DMS79 treated with DMSO at 0.1 percent for 48 hours (cell line): ENCODE measurements around the gene CFAP45.
"Not testable (repeated sequence)": the region's sequence is repeated elsewhere in the genome, so short reads cannot be mapped to it uniquely, and the experiment has no call there.

ENCODE experiments used
- DNase-seq: peaks from one replicate; lab custom pipeline; 2025; lab: John Stamatoyannopoulos, UW

The CFAP45 gene

GRCh38 chr1:159900755-159901360 lies 893 bp upstream of the CFAP45 start:
- no peak for DNase-seq

GRCh38 chr1:159899634-159900033 lies 331 bp downstream of the CFAP45 start:
- not testable (repeated sequence) for DNase-seq

- no peak for DNase-seq
Observed at GRCh38 chr1:159898527-159898926, 1.4 kb downstream of the CFAP45 start.

GRCh38 chr1:159897962-159898361 lies 2.0 kb downstream of the CFAP45 start:
- DNase-seq: no peak

- DNase-seq: no peak
Observed at GRCh38 chr1:159896546-159896930, 3.4 kb downstream of the CFAP45 start.

- DNase-seq: no peak
Observed at GRCh38 chr1:159895836-159896545, 4.0 kb downstream of the CFAP45 start.

GRCh38 chr1:159895286-159895685 lies 4.7 kb downstream of the CFAP45 start:
- no peak for DNase-seq

- DNase-seq: no peak
Observed at GRCh38 chr1:159892944-159893343, 7.0 kb downstream of the CFAP45 start.

- DNase-seq: peak; percentile 71
Observed at GRCh38 chr1:159891275-159892157, 8.4 kb downstream of the CFAP45 start.

- DNase-seq: no peak
Observed at GRCh38 chr1:159890390-159890789, 9.6 kb downstream of the CFAP45 start.

- no peak for DNase-seq
Observed at GRCh38 chr1:159889821-159890252, 10.1 kb downstream of the CFAP45 start.

GRCh38 chr1:159889202-159889601 lies 10.8 kb downstream of the CFAP45 start:
- no peak for DNase-seq

- no peak for DNase-seq
Observed at GRCh38 chr1:159884296-159884695, 15.7 kb downstream of the CFAP45 start.

- no peak for DNase-seq
Observed at GRCh38 chr1:159883134-159883533, 16.8 kb downstream of the CFAP45 start.

- DNase-seq: no peak
Observed at GRCh38 chr1:159882527-159882862, 17.5 kb downstream of the CFAP45 start.

GRCh38 chr1:159881622-159882526 lies 18.1 kb downstream of the CFAP45 start:
- DNase-seq: peak; percentile 89

GRCh38 chr1:159880430-159880829 lies 19.5 kb downstream of the CFAP45 start:
- peak; percentile 42 for DNase-seq

GRCh38 chr1:159879977-159880376 lies 20.0 kb downstream of the CFAP45 start:
- DNase-seq: no peak

- no peak for DNase-seq
Observed at GRCh38 chr1:159879136-159879535, 20.8 kb downstream of the CFAP45 start.

GRCh38 chr1:159877695-159878444 lies 22.1 kb downstream of the CFAP45 start:
- peak; percentile 64 for DNase-seq

GRCh38 chr1:159873530-159874143 lies 26.3 kb downstream of the CFAP45 start:
- no peak for DNase-seq
